Stomach (tissue), 9 donors: ENCODE data around the gene KRT72. TPM values are rescaled to one million over a fixed set of nuclear protein-coding genes. Genes with fewer than 3 reads are reported as not detected.

Source experiments
- DNase-seq, 2 donors: peaks; one replicate each; pipeline versions ENCODE4 v3.0.0 to v3.0.0-alpha.2; 2013 to 2019
- H3K27ac ChIP-seq, 5 donors: fragments of 200-600 bp in 4 of 5; sonication (generic) in 4 of 5; one replicate each; pipeline ENCODE4 v1.5.1; 2013 to 2019; ENCODE audit warnings: mild to moderate bottlenecking in 1 of 5, moderate library complexity in 1 of 5
- H3K27me3 ChIP-seq, 3 donors: fragments of 200-600 bp; sonication (generic); one replicate each; pipeline ENCODE4 v1.5.1; 2017 to 2019; ENCODE audit warnings: mixed run types in 1 of 3
- H3K36me3 ChIP-seq, 4 donors: fragments of 200-600 bp; sonication (generic); 1 replicate in 3 of 4; 2 replicates in 1 of 4; pipeline ENCODE4 v1.5.1; 2016 to 2019
- H3K4me1 ChIP-seq, 4 donors: fragments of 200-600 bp; sonication (generic); one replicate each; pipeline ENCODE4 v1.5.1; 2016 to 2019
- H3K4me3 ChIP-seq, 4 donors: fragments of 200-600 bp; sonication (generic) in 3 of 4; one replicate each; pipeline ENCODE4 v1.5.1; 2016 to 2019; ENCODE audit warnings: mild to moderate bottlenecking in 1 of 4
- H3K9me3 ChIP-seq, 4 donors: fragments of 200-600 bp; sonication (generic); one replicate each; pipeline ENCODE4 v1.5.1; 2016 to 2019
- CTCF ChIP-seq, 7 experiments: fragments of 450-650 bp in 4 of 7; fragments of 200-600 bp in 3 of 7; sonication (generic) in 3 of 7; IDR thresholded peaks; one replicate each; pipeline ENCODE4 v1.5.1; 2016 to 2019; ENCODE audit warnings: antibody characterized with exemption in 7 of 7, control low read depth in 2 of 7, mild to moderate bottlenecking in 1 of 7
- EP300 ChIP-seq: sonication (generic); formaldehyde crosslinking; IDR thresholded peaks from one replicate; pipeline ENCODE4 v1.6.1; 2017; ENCODE audit warnings: antibody characterized with exemption
- POLR2A ChIP-seq, 4 donors: fragments of 450-650 bp; IDR thresholded peaks; one replicate each; pipeline ENCODE4 v1.6.1; 2016; ENCODE audit warnings: antibody characterized with exemption in 4 of 4, control low read depth in 2 of 4, mild to moderate bottlenecking in 1 of 4, moderate library complexity in 1 of 4
- POLR2AphosphoS5 ChIP-seq, 3 donors: sonication (generic); formaldehyde crosslinking; IDR thresholded peaks; one replicate each; pipeline ENCODE4 v1.6.1; 2016; ENCODE audit warnings: antibody characterized with exemption in 3 of 3
- WGBS, 5 donors: extraction: QIAGEN DNeasy Blood & Tissue Kit in 3 of 5; methylation state at CpG; one replicate each; pipeline versions ENCODE4 v1.1.5 to v1.1.7; 2013 to 2018; 5-methylcytosine and 5-hydroxymethylcytosine counted together
- intact Hi-C: fragments of 100-400 bp; cut with DNase I; formaldehyde crosslinking; loops from one replicate; pipeline ENCODE4 v1.15.1; 2023; ENCODE audit warnings: low total_unique reads
- polyA plus RNA-seq, 3 donors: library from polyadenylated mRNA; stranded (reverse); fragments of 200-250 nt; gene quantifications; one replicate each; pipeline ENCODE4 v1.2.3, GENCODE V29; 2013
- total RNA-seq, 5 donors: library from RNA; depleted of rRNA; stranded (reverse); fragments of >200 nt; gene quantifications; one replicate each; pipeline versions ENCODE4 v1.1.0 to v1.2.3, GENCODE V29; 2014 to 2016
- donor health status: healthy with polysubstance abuse.
- donor health status: Bipolar disorder and iron deficiency.
- donor health status: healthy.

The KRT72 gene
- total and polyA plus RNA-seq, 8 donors: not detected

- TF ChIP-seq POLR2AphosphoS5 (IDR thresholded peaks at IDR 0.05) (no peak), CTCF (IDR thresholded peaks at IDR 0.05) (no peak), POLR2A (IDR thresholded peaks at IDR 0.05) (no peak), EP300 (no peak)
- no peak overlapping the region for H3K27ac ChIP-seq
- intact Hi-C loops: no loop called here
- peaks cover 0 to 17% (median 0%) of the 10 kb centered on the region in 3 donors for H3K27me3 ChIP-seq
- H3K4me3 ChIP-seq: no peak overlapping the region
- WGBS, 5 donors: 78 to 90% (median 87%) methylated on average over 15 of the region's 15 CpGs
- no peaks in the 10 kb centered on the region for H3K9me3 ChIP-seq
- no peaks in the 10 kb centered on the region for H3K36me3 ChIP-seq
- DNase-seq: no peak
- no peaks in the 10 kb centered on the region for H3K4me1 ChIP-seq
Measured at GRCh38 chr12:52546126-52546525, 55.1 kb downstream of the KRT72 start.

- DNase-seq: no peak
- peaks cover 4 to 8% (median 5%) of the 10 kb centered on the region in 4 donors for H3K4me1 ChIP-seq
- TF ChIP-seq POLR2A (IDR thresholded peaks at IDR 0.05) (no peak), EP300 (no peak), CTCF (IDR thresholded peaks at IDR 0.05) (no peak)
- peaks cover 0 to 9% (median 0%) of the 10 kb centered on the region in 3 donors for H3K27me3 ChIP-seq
- H3K27ac ChIP-seq: no peak overlapping the region
- WGBS, 5 donors: 70 to 78% (median 74%) methylated on average over 16 to 17 of the region's 17 CpGs
- intact Hi-C loops: no loop called here
- no peaks in the 10 kb centered on the region for H3K9me3 ChIP-seq
- no peak overlapping the region for H3K4me3 ChIP-seq
- no peaks in the 10 kb centered on the region for H3K36me3 ChIP-seq
Measured at GRCh38 chr12:52543985-52544883, 57.0 kb downstream of the KRT72 start.

GRCh38 chr12:52542785-52543318 lies 58.4 kb downstream of the KRT72 start:
- no peaks in the 10 kb centered on the region for H3K36me3 ChIP-seq
- 69 to 77% (median 74%) methylated on average over 7 of the region's 7 CpGs for WGBS, 5 donors

GRCh38 chr12:52542157-52542556 lies 59.1 kb downstream of the KRT72 start:
- no peak for DNase-seq
- Histone ChIP-seq H3K27me3 (peaks cover 0 to 9% (median 0%) of the 10 kb centered on the region in 3 donors), H3K9me3 (no peaks in the 10 kb centered on the region), H3K4me3 (no peak overlapping the region), H3K27ac (no peak overlapping the region), H3K4me1 (peaks cover 7 to 13% (median 9%) of the 10 kb centered on the region in 4 donors), H3K36me3 (no peaks in the 10 kb centered on the region)
- intact Hi-C loops: no loop called here
- TF ChIP-seq CTCF (IDR thresholded peaks at IDR 0.05): no peak
- TF ChIP-seq EP300: no peak
- no peak for TF ChIP-seq POLR2A (IDR thresholded peaks at IDR 0.05)

More at GRCh38 chr12:52542785-52543318, 58.4 kb downstream of the KRT72 start:
- Histone ChIP-seq H3K27me3 (peaks cover 0 to 9% (median 0%) of the 10 kb centered on the region in 3 donors), H3K27ac (no peak overlapping the region), H3K4me1 (peaks cover 7 to 13% (median 9%) of the 10 kb centered on the region in 4 donors), H3K4me3 (no peak overlapping the region), H3K9me3 (no peaks in the 10 kb centered on the region)
- TF ChIP-seq EP300: no peak
- TF ChIP-seq CTCF (IDR thresholded peaks at IDR 0.05): no peak
- no peak for TF ChIP-seq POLR2AphosphoS5 (IDR thresholded peaks at IDR 0.05)
- TF ChIP-seq POLR2A (IDR thresholded peaks at IDR 0.05): no peak
- DNase-seq: no peak
- intact Hi-C loops: no loop called here
